Thyroid gland (tissue), 4 donors: ENCODE data around the gene MYL5. TPM values are rescaled to one million over a fixed set of nuclear protein-coding genes. Genes with fewer than 3 reads are reported as not detected.

Experiments used
- DNase-seq, 2 donors: peaks; one replicate each; pipeline ENCODE4 v3.0.0-alpha.2; 2019
- H3K27ac ChIP-seq, 3 donors: fragments of 200-600 bp; sonication (generic); 1 replicate in 2 of 3; 2 replicates in 1 of 3; pipeline ENCODE4 v1.5.1; 2016 to 2019; ENCODE audit warnings: mild to moderate bottlenecking in 1 of 3, moderate library complexity in 1 of 3
- H3K27me3 ChIP-seq: fragments of 200-600 bp; sonication (generic); one replicate; pipeline ENCODE4 v1.5.1; 2019
- H3K36me3 ChIP-seq, 2 donors: fragments of 200-600 bp; sonication (generic); one replicate each; pipeline ENCODE4 v1.5.1; 2016 to 2019
- H3K4me1 ChIP-seq, 2 donors: fragments of 200-600 bp; sonication (generic); one replicate each; pipeline ENCODE4 v1.5.1; 2017 to 2019
- H3K4me3 ChIP-seq, 3 donors: fragments of 200-600 bp; sonication (generic); replicated peaks in 1 of 3; 1 replicate in 2 of 3; 2 replicates in 1 of 3; pipeline ENCODE4 v1.5.1; 2016; ENCODE audit warnings: mild to moderate bottlenecking in 1 of 3
- H3K9me3 ChIP-seq: fragments of 200-600 bp; sonication (generic); one replicate; pipeline ENCODE4 v1.5.1; 2017
- POLR2A ChIP-seq, 2 donors: fragments of 450-650 bp; IDR thresholded peaks; one replicate each; pipeline ENCODE4 v1.6.1; 2017; ENCODE audit warnings: antibody characterized with exemption in 2 of 2, mild to moderate bottlenecking in 2 of 2, moderate library complexity in 1 of 2
- WGBS, 2 donors: methylation state at CpG; one replicate each; pipeline ENCODE4 v1.1.5; 2017; 5-methylcytosine and 5-hydroxymethylcytosine counted together
- intact Hi-C: fragments of 100-400 bp; cut with DNase I; formaldehyde crosslinking; loops from one replicate; pipeline ENCODE4 v1.15.1; 2023
- total RNA-seq, 4 donors: library from RNA; depleted of rRNA; stranded (reverse); fragments of >200 nt; gene quantifications; one replicate each; pipeline ENCODE4 v1.2.3, GENCODE V29; 2016
- TF ChIP-seq, protein P1 (sequence below), 6 experiments: fragments of 200-600 bp in 3 of 6; fragments of 450-650 bp in 3 of 6; sonication (generic) in 3 of 6; IDR thresholded peaks; one replicate each; pipeline ENCODE4 v1.5.1; 2016 to 2019; ENCODE audit warnings: antibody characterized with exemption in 6 of 6, mild to moderate bottlenecking in 2 of 6, inconsistent platforms in 1 of 6, moderate library complexity in 1 of 6

MYL5 gene
- total RNA-seq, 4 donors from 2014 or later = 13.0 to 17.5 (median 14.2) TPM

GRCh38 chr4:718460-718859 is 44.1 kb downstream of the MYL5 start:
- 87 to 97% methylated on average over 8 of the region's 8 CpGs for WGBS, 2 donors
- Histone ChIP-seq H3K4me3 (no peak overlapping the region), H3K36me3 (no peaks in the 10 kb centered on the region), H3K9me3 (no peaks in the 10 kb centered on the region), H3K4me1 (no peaks in the 10 kb centered on the region), H3K27me3 (no peaks in the 10 kb centered on the region), H3K27ac (no peak overlapping the region)
- intact Hi-C loops = no loop called here
- TF ChIP-seq, protein P1, sequence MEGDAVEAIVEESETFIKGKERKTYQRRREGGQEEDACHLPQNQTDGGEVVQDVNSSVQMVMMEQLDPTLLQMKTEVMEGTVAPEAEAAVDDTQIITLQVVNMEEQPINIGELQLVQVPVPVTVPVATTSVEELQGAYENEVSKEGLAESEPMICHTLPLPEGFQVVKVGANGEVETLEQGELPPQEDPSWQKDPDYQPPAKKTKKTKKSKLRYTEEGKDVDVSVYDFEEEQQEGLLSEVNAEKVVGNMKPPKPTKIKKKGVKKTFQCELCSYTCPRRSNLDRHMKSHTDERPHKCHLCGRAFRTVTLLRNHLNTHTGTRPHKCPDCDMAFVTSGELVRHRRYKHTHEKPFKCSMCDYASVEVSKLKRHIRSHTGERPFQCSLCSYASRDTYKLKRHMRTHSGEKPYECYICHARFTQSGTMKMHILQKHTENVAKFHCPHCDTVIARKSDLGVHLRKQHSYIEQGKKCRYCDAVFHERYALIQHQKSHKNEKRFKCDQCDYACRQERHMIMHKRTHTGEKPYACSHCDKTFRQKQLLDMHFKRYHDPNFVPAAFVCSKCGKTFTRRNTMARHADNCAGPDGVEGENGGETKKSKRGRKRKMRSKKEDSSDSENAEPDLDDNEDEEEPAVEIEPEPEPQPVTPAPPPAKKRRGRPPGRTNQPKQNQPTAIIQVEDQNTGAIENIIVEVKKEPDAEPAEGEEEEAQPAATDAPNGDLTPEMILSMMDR (IDR thresholded peaks at IDR 0.05) = no peak
- TF ChIP-seq POLR2A (IDR thresholded peaks at IDR 0.05) = no peak
- no peak for DNase-seq

- DNase-seq = no peak
- intact Hi-C loops = no loop called here
- Histone ChIP-seq H3K4me3 (no peak overlapping the region), H3K27me3 (no peaks in the 10 kb centered on the region), H3K36me3 (no peaks in the 10 kb centered on the region), H3K4me1 (no peaks in the 10 kb centered on the region), H3K27ac (no peak overlapping the region), H3K9me3 (no peaks in the 10 kb centered on the region)
- TF ChIP-seq, protein P1 (IDR thresholded peaks at IDR 0.05) = no peak
- TF ChIP-seq POLR2A (IDR thresholded peaks at IDR 0.05) = no peak
- 95% methylated on average over 53 to 56 of the region's 59 CpGs for WGBS, 2 donors
These were observed 45.9 kb downstream of the MYL5 start for GRCh38 chr4:720111-720860.

DNA sequence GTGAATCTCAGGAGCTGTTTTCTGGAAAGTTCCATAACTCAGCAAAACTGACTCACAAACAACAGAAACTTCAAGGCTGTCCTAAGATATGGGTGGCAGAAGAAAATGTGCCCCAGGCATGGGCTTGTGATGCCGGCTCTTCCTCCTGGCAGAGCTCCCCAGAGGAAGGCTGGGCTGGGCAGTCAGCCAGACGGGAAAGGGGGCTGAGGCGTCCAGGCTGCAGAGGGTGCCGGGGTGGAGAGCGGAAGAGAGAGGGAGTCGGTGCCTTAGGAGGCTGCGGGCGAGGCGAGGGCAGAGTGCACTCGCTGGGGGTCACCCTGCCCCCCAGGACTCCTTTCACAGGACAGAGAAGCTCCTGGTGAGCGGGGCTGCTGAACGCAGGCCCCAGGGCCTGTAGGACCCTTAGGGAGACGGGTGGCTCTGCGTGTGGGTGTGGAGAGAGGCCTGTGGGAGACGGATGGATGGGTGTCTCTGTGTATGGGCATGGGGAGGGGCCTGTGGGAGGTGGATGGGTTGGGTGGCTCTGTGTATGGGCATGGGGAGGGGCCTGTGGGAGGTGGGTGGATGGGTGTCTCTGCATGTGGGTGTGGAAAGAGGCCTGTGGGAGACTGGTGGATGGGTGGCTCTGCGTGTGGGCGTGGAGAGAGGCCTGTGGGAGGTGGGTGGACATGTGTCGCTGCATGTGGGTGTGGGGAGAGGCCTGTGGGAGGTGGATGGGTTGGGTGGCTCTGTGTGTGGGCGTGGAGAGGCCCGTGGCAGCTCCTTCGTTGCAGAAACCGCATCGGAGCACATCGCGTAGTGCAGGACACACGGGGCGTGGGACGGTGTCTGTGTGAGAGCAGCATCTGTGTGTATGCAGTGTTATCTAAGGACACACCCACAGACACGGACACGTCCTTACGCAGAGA is 47.2 kb downstream of the MYL5 start:
- H3K4me1 ChIP-seq = no peaks in the 10 kb centered on the region
- no peaks in the 10 kb centered on the region for H3K36me3 ChIP-seq
- no peak for DNase-seq
- no peak overlapping the region for H3K27ac ChIP-seq
- no peaks in the 10 kb centered on the region for H3K27me3 ChIP-seq
- intact Hi-C loops = no loop called here
- TF ChIP-seq POLR2A (IDR thresholded peaks at IDR 0.05) = no peak
- TF ChIP-seq, protein P1 (IDR thresholded peaks at IDR 0.05) = no peak
- H3K4me3 ChIP-seq = no peak overlapping the region
- WGBS, 2 donors = 75 to 78% methylated on average over 31 of the region's 31 CpGs
- no peaks in the 10 kb centered on the region for H3K9me3 ChIP-seq

GRCh38 chr4:722169-722725 is 47.9 kb downstream of the MYL5 start:
- 96 to 97% methylated on average over 33 to 47 of the region's 47 CpGs for WGBS, 2 donors
- TF ChIP-seq POLR2A (IDR thresholded peaks at IDR 0.05) = no peak
- TF ChIP-seq, protein P1 (IDR thresholded peaks at IDR 0.05) = no peak
- Histone ChIP-seq H3K9me3 (no peaks in the 10 kb centered on the region), H3K36me3 (no peaks in the 10 kb centered on the region), H3K27ac (no peak overlapping the region), H3K4me3 (no peak overlapping the region), H3K27me3 (no peaks in the 10 kb centered on the region), H3K4me1 (no peaks in the 10 kb centered on the region)
- intact Hi-C loops = no loop called here
- DNase-seq = no peak
